ENCODE data around the gene STX1A.

GRCh38 chr7:73659983-73660382 lies 59.5 kb downstream of the STX1A start:
- TF ChIP-seq, protein P1, sequence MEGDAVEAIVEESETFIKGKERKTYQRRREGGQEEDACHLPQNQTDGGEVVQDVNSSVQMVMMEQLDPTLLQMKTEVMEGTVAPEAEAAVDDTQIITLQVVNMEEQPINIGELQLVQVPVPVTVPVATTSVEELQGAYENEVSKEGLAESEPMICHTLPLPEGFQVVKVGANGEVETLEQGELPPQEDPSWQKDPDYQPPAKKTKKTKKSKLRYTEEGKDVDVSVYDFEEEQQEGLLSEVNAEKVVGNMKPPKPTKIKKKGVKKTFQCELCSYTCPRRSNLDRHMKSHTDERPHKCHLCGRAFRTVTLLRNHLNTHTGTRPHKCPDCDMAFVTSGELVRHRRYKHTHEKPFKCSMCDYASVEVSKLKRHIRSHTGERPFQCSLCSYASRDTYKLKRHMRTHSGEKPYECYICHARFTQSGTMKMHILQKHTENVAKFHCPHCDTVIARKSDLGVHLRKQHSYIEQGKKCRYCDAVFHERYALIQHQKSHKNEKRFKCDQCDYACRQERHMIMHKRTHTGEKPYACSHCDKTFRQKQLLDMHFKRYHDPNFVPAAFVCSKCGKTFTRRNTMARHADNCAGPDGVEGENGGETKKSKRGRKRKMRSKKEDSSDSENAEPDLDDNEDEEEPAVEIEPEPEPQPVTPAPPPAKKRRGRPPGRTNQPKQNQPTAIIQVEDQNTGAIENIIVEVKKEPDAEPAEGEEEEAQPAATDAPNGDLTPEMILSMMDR (IDR thresholded peaks at IDR 0.05), result no peak
- TF ChIP-seq POLR2A (IDR thresholded peaks at IDR 0.05), result no peak

Data from heart left ventricle (tissue), 13 donors.